AG08396 (cell line): ENCODE results near the gene B9D1.

ENCODE experiments used
- DNase-seq: peaks from one replicate; pipeline ENCODE4 v3.0.0; 2012; ENCODE audit warnings: low spot score, mixed read lengths

B9D1 gene

DNA sequence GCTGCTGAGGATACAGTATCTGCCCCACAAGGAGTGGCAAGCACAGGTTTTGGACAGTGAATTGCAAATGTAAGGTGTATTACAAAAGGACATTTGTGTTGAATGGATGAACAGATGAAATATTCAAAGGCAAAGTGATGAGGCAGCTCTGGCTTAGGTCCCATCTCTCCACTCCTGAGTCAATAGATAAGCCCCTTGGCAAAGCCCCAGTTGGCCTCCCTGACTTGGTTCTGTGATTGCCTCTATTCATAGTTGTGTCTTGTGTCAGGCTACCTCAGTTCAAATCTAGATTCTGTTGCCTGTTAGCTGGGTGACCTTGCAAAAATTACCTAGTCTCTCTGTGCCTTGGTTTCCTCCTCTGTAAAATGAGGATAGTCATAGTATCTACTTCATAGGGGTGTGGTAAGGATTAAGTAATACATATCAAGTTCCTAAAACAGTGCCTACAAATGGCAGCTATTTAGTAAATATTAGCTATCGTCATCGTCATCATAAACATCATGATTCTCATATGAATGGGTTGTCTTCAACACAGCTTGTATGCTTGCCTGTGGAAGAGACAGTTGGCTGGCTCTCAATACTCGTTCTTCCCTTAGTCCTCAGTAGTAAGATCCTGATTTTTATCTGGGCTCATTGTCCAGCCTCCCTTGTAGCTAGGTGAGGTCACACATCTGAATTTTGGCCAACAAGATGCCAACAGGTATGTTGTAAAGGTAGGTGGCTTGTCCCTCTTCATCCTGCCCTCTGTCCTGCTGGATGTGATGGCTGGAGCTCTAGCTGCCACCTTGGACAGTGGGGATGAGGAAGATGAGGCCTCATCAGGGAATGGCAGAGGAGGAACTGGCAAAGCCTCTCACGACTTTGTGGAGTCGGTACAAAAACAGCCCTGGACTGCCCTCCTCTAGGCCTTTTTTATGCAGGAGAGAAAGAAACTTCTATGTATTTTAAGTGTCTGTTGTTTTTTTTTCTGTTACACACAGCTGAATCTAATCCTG, 26.6 kb upstream of the B9D1 start:
- no peak for DNase-seq

DNA sequence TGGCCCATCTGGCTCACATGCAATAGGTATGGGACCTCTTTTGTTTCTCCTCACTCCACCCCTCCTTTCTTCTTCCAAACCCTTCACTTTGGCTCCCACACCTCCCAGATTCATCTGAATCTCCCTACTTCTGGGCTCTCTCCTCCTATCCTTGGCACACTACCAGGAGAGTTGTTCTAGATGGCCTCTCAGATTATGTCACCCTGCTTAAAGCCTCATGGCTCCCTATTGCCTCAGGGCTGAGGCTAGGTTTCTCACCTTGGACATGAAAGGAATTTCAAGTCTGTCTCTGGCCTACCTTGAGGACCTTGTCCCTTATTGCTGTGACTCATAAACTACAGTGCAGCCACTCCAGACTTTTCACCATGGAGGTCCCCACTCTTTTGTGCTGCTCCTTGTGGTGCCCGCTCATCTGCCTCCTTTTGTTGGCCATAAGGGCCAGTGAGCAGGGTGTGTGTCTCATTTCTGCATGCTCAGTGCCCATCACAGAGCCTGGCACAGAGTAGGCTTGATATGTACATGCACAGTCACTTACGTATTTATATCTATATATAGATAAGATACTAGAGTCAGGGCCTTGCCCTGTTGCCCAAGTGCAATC, 25.5 kb upstream of the B9D1 start:
- DNase-seq = peak; percentile 62

DNA sequence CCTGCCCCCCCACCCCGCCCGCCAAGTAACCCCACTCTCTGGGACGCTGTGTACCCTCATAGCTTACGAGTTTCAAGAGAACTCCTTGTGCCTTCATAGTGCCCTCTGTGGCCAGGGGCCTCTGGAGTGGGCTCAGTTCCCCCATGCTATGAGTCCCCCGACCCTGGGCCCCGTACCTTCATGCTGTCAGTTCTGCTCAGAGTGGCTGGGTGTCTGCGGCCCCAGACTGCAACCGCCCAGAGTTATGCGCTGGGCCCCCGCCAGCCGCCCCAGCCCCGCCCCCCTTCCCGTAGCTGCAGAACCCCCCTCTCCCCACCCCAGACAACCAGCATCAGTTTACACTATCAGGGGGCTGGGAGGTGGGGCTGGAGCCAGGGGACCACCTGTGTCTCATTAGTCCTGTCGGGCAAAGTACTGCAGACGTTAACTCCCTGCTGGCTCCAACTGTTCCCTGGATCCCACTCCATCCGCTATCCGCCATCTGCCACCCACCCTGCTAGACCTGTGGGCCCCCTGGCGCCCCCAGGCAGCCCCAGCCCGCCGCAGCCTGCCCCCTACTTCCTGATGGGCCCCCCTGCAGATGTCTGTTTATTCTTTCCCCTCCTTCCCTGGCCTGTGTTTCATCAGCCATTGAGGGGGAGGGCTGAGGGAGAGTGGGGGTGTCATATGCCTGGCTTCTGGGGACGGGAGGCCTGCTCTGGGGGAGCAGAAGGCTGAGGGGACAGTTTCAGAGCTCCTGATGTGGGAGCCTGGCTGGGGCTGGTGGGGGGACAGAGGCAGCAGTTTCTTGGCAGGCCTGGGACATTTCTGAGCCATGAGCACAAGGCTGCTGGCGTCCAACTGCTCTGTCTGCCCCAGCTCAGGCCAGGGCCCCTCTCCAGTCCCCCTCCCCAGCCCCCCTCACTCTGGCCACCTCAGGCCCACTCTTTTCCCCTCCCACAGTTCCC, 24.7 kb upstream of the B9D1 start, which contains the start of gene MFAP4:
Gene MFAP4 (minus strand): TSS at position 217 of the 947 bp plus-strand sequence. CDS start 35 bp downstream, at position 182.
- peak; percentile 81 for DNase-seq

GRCh38 chr17:19386051-19386929, 23.8 kb upstream of the B9D1 start:
- peak; percentile 83 for DNase-seq

GRCh38 chr17:19385521-19385983, 23.0 kb upstream of the B9D1 start:
- DNase-seq = no peak

DNA sequence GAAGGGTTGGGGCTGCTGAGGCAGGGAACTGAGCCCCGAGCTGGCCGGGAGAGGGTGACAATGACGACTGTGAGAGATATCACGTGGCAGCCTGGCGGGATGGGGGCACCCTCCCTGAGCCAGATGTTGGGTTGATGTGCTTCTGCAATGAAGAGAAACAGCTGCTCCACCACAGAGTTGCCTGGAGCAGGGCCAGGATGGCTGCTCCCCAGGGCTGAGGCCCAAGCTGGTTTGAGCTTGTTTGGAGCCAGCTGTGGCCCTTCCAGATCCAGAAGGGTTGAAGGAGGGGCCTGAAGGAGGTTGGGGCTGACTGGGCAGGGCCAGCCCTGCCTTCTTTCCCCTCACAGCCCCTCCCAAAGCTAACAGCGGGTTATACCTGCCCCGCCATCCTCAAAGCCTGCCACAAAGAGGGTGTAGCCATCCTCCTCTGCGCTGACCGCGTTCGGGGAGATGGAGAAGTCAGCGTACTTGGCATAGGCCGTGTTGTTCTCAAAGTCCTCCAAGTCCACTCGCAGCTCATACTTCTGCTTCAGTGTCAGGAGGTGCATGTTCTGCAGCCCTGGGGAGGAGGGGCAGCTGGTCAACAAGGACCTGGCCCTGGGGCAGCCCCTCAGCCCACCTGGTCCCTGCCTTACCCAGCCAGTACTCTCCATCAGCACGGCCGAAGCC, 22.3 kb upstream of the B9D1 start:
- peak; percentile 84 for DNase-seq

GRCh38 chr17:19383681-19384470, 21.4 kb upstream of the B9D1 start:
- DNase-seq = peak; percentile 37

DNA sequence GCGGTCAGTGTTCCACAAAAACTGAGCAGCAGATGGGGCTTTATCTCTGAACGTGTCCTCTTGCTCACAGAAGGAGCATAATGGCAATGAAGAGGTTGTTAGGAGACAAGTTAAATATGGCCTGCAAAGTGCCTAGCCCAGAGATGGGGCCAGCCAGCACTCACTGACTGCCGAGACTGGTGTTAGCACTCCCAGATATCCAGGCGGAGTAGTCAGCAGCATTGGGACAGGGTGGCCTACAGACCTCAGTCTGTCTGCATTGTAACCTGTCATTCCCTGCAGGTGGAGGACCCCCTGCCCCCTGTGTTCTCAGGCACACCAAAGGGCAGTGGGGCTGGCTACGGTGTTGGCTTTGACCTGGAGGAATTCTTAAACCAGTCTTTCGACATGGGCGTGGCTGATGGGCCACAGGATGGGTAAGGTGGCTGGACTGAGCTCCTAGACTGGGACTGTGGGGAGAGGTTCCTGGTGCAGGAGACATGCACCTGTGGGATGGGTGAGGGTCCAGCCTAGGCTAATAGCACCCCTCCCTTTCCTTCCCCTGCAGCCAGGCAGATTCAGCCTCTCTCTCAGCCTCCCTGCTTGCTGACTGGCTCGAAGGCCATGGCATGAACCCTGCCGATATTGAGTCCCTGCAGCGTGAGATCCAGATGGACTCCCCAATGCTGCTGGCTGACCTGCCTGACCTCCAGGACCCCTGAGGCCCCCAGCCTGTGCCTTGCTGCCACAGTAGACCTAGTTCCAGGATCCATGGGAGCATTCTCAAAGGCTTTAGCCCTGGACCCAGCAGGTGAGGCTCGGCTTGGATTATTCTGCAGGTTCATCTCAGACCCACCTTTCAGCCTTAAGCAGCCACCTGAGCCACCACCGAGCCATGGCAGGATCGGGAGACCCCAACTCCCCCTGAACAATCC, 20.3 kb upstream of the B9D1 start:
- no peak for DNase-seq

- no peak for DNase-seq
Observed at GRCh38 chr17:19381741-19382444, 19.4 kb upstream of the B9D1 start.

DNA sequence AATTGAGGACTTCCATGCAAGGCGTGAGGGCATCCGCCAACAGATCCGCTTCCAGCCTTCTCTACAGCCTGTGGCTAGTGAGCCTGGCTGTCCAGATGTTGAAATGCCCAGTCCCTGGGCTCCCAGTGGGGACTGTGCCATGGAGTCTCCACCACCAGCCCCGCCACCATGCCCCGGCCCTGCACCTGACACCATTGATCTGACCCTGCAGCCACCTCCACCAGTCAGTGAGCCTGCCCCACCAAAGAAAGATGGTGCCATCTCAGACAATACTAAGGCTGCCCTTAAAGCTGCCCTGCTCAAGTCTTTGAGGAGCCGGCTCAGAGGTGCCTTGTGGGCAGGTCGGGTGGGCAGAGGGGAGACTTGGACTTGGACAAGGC, 18.8 kb upstream of the B9D1 start:
- no peak for DNase-seq

- no peak for DNase-seq
Observed at GRCh38 chr17:19380481-19381301, 18.2 kb upstream of the B9D1 start.

- no peak for DNase-seq
Observed at GRCh38 chr17:19379361-19380065, 17.0 kb upstream of the B9D1 start.

GRCh38 chr17:19378416-19379360, 16.2 kb upstream of the B9D1 start, which contains the start of gene MAPK7:
MAPK7 (plus strand) TSS chr17:19378498; CDS start chr17:19378901, 403 bp downstream.
- peak; percentile 37 for DNase-seq

DNA sequence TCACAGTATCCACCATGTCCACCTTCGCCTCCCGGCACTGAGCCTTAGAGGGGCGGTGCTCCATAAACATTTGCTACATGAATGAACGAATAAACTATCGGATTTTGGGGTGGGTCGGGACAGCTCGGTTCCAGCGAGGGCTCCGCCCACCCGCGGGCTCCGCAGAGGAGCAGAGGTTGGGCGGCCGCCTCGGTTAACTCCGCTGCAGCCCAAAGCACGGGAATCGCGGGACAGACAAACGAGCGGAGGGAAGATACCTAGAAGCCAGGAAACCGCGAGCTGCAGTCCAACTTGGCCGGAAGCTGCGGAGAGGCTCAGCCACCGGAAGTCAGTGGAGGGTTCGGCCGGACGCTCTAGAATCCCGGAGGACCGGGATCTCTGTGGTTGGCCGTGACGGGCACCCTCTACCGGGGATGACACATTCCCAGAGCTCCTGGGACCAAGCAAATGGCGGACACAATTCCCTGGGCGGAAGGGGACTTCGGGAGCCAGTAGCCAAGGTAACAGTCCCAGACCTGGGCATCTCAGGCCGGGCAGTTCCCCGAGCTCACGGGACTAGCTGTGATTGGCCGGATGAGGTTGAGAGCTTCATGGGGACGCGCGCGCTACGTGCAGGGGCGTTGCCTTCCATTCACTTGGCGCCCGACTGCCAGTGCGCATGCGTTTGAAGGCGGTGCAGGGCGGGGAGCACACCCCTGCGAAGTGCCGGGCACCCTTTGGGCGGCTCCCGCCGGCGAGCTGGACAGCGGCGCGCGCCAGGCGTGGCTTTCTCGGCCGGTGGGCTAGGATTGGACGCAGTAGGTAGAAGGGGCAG, 15.3 kb upstream of the B9D1 start:
- peak; percentile 99 for DNase-seq
